Stomach (tissue), 9 donors: ENCODE data around the gene TNPO2. TPM values are rescaled to one million over a fixed set of nuclear protein-coding genes. Genes with fewer than 3 reads are reported as not detected.

Experiments used
- DNase-seq, 2 donors: peaks; one replicate each; pipeline versions ENCODE4 v3.0.0 to v3.0.0-alpha.2; 2013 to 2019
- H3K27ac ChIP-seq, 5 donors: fragments of 200-600 bp in 4 of 5; sonication (generic) in 4 of 5; one replicate each; pipeline ENCODE4 v1.5.1; 2013 to 2019; ENCODE audit warnings: mild to moderate bottlenecking in 1 of 5, moderate library complexity in 1 of 5
- H3K27me3 ChIP-seq, 3 donors: fragments of 200-600 bp; sonication (generic); one replicate each; pipeline ENCODE4 v1.5.1; 2017 to 2019; ENCODE audit warnings: mixed run types in 1 of 3
- H3K36me3 ChIP-seq, 4 donors: fragments of 200-600 bp; sonication (generic); 1 replicate in 3 of 4; 2 replicates in 1 of 4; pipeline ENCODE4 v1.5.1; 2016 to 2019
- H3K4me1 ChIP-seq, 4 donors: fragments of 200-600 bp; sonication (generic); one replicate each; pipeline ENCODE4 v1.5.1; 2016 to 2019
- H3K4me3 ChIP-seq, 4 donors: fragments of 200-600 bp; sonication (generic) in 3 of 4; one replicate each; pipeline ENCODE4 v1.5.1; 2016 to 2019; ENCODE audit warnings: mild to moderate bottlenecking in 1 of 4
- H3K9me3 ChIP-seq, 4 donors: fragments of 200-600 bp; sonication (generic); one replicate each; pipeline ENCODE4 v1.5.1; 2016 to 2019
- EP300 ChIP-seq: sonication (generic); formaldehyde crosslinking; IDR thresholded peaks from one replicate; pipeline ENCODE4 v1.6.1; 2017; ENCODE audit warnings: antibody characterized with exemption
- POLR2A ChIP-seq, 4 donors: fragments of 450-650 bp; IDR thresholded peaks; one replicate each; pipeline ENCODE4 v1.6.1; 2016; ENCODE audit warnings: antibody characterized with exemption in 4 of 4, control low read depth in 2 of 4, mild to moderate bottlenecking in 1 of 4, moderate library complexity in 1 of 4
- POLR2AphosphoS5 ChIP-seq, 3 donors: sonication (generic); formaldehyde crosslinking; IDR thresholded peaks; one replicate each; pipeline ENCODE4 v1.6.1; 2016; ENCODE audit warnings: antibody characterized with exemption in 3 of 3
- WGBS, 5 donors: extraction: QIAGEN DNeasy Blood & Tissue Kit in 3 of 5; methylation state at CpG; one replicate each; pipeline versions ENCODE4 v1.1.5 to v1.1.7; 2013 to 2018; 5-methylcytosine and 5-hydroxymethylcytosine counted together
- intact Hi-C: fragments of 100-400 bp; cut with DNase I; formaldehyde crosslinking; loops from one replicate; pipeline ENCODE4 v1.15.1; 2023; ENCODE audit warnings: low total_unique reads
- polyA plus RNA-seq, 3 donors: library from polyadenylated mRNA; stranded (reverse); fragments of 200-250 nt; gene quantifications; one replicate each; pipeline ENCODE4 v1.2.3, GENCODE V29; 2013
- total RNA-seq, 5 donors: library from RNA; depleted of rRNA; stranded (reverse); fragments of >200 nt; gene quantifications; one replicate each; pipeline versions ENCODE4 v1.1.0 to v1.2.3, GENCODE V29; 2014 to 2016
- TF ChIP-seq, protein P1 (sequence below), 7 experiments: fragments of 450-650 bp in 4 of 7; fragments of 200-600 bp in 3 of 7; sonication (generic) in 3 of 7; IDR thresholded peaks; one replicate each; pipeline ENCODE4 v1.5.1; 2016 to 2019; ENCODE audit warnings: antibody characterized with exemption in 7 of 7, control low read depth in 2 of 7, mild to moderate bottlenecking in 1 of 7
- donor health status: healthy with polysubstance abuse.
- donor health status: Bipolar disorder and iron deficiency.
- donor health status: healthy.

TNPO2 gene
- total and polyA plus RNA-seq, 8 donors = 13.7 to 143 (median 21.4) TPM

DNA sequence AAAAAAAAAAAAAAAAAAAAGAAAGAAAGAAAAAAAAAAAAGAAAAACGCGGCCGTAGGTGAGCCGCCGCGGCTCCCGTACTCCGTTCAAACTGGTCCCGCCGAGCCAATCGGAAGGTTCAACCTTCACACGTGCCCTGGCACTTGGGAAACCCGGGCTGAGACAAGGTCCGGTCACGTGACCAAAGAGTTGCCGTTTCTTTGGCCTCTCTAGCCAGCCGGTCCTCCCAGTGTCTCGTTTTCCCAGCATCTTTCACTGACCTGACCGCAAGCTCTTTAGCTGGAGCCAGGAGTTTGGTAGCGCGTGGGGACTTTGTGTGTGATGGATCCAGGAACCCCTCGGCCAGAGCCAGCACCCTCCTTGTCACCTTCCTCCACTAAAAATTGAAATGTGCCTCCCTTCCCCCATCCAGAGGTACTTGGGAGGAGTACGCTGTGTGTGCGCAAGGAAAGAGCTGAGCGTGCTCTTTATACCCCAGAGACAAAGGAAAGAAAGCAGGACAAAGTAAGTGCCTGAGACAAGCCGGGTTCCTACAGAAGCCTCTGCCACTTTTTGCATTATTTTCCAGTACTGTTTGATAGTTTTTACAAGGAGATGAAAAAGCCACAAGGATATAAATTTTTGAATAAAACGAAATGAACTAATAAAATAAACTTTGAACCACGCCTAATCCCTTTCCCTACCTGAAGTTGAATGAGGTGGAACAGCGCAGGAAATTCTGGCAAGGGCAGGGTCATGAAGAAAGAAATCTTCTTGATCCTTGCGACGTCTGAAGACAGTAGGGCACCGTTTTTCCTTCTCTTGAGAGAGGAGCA lies 959 bp downstream of the TNPO2 start:
- Histone ChIP-seq H3K4me3 (peak overlapping the region; percentile 77 to 97 (median 84)), H3K4me1 (peaks cover 22 to 60% (median 46%) of the 10 kb centered on the region in 4 donors), H3K9me3 (no peaks in the 10 kb centered on the region), H3K27ac (peak overlapping the region; percentile 92 to 97 (median 95)), H3K36me3 (peaks cover 10 to 20% (median 19%) of the 10 kb centered on the region in 4 donors), H3K27me3 (no peaks in the 10 kb centered on the region)
- DNase-seq = peak; percentile 97 to 99
- peak; percentile 67 to 90 (median 76) for TF ChIP-seq POLR2AphosphoS5 (IDR thresholded peaks at IDR 0.05)
- TF ChIP-seq EP300 = no peak
- WGBS, 5 donors = 0 to 1% (median 1%) methylated on average over 24 to 32 of the region's 32 CpGs
- intact Hi-C loops = no loop called here

DNA sequence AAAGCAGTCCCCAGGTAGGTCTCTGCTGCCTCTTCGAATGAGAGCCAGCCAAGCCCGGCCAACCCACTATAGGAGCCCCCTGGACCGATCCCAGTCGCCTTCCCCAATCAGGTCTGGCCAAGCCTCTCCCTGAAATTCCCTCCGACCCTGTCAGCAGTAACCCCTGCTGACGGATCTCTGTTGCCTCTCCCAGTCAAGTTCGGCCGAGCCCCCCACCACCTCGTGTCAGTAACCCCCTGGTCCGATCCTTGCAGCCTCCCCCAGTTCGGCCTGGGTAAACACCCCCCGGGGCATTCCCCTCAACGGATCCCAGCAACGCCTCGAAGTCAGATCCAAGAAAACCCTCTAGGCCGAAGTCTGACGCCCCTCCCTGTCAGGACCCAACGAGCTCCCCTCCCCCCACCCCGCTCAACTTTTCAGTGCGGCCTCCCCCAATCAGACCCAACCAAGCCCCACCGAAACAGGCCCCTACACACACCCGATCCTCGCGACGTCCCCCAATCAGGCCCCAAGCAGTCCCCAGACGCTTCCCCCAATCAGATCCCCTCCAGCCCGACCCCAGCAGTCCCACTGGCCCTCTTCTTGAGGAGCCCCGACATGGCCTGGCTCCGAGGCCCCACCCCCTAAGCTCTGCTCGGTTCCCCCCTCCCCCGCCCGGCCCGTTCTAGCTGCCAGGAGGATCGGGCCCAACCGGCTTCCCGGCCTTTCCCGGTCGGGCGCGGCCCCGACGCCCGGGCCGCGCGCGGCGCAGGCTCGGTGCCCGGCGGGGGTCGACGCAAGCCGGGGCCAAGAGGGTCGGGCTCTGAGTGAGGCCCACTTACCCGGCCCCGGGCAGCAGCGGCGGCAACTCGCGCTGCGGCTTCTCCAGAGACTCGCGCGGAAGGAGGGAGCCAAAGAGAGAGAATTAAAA lies 1.8 kb downstream of the TNPO2 start:
- peak; percentile 69 to 93 for DNase-seq
- Histone ChIP-seq H3K27me3 (no peaks in the 10 kb centered on the region), H3K9me3 (no peaks in the 10 kb centered on the region), H3K4me1 (peaks cover 22 to 68% (median 50%) of the 10 kb centered on the region in 4 donors), H3K36me3 (peaks cover 10 to 25% (median 24%) of the 10 kb centered on the region in 4 donors), H3K4me3 (peak overlapping the region; percentile 77 to 97 (median 84)), H3K27ac (peak overlapping the region; percentile 92 to 97 (median 95))
- intact Hi-C loops = no loop called here
- 0 to 1% (median 0%) methylated on average over 44 to 65 of the region's 65 CpGs for WGBS, 5 donors
- no peak for TF ChIP-seq POLR2A (IDR thresholded peaks at IDR 0.05)
- TF ChIP-seq, protein P1, sequence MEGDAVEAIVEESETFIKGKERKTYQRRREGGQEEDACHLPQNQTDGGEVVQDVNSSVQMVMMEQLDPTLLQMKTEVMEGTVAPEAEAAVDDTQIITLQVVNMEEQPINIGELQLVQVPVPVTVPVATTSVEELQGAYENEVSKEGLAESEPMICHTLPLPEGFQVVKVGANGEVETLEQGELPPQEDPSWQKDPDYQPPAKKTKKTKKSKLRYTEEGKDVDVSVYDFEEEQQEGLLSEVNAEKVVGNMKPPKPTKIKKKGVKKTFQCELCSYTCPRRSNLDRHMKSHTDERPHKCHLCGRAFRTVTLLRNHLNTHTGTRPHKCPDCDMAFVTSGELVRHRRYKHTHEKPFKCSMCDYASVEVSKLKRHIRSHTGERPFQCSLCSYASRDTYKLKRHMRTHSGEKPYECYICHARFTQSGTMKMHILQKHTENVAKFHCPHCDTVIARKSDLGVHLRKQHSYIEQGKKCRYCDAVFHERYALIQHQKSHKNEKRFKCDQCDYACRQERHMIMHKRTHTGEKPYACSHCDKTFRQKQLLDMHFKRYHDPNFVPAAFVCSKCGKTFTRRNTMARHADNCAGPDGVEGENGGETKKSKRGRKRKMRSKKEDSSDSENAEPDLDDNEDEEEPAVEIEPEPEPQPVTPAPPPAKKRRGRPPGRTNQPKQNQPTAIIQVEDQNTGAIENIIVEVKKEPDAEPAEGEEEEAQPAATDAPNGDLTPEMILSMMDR (IDR thresholded peaks at IDR 0.05) = no peak
- TF ChIP-seq POLR2AphosphoS5 (IDR thresholded peaks at IDR 0.05) = no peak
- TF ChIP-seq EP300 = no peak

DNA sequence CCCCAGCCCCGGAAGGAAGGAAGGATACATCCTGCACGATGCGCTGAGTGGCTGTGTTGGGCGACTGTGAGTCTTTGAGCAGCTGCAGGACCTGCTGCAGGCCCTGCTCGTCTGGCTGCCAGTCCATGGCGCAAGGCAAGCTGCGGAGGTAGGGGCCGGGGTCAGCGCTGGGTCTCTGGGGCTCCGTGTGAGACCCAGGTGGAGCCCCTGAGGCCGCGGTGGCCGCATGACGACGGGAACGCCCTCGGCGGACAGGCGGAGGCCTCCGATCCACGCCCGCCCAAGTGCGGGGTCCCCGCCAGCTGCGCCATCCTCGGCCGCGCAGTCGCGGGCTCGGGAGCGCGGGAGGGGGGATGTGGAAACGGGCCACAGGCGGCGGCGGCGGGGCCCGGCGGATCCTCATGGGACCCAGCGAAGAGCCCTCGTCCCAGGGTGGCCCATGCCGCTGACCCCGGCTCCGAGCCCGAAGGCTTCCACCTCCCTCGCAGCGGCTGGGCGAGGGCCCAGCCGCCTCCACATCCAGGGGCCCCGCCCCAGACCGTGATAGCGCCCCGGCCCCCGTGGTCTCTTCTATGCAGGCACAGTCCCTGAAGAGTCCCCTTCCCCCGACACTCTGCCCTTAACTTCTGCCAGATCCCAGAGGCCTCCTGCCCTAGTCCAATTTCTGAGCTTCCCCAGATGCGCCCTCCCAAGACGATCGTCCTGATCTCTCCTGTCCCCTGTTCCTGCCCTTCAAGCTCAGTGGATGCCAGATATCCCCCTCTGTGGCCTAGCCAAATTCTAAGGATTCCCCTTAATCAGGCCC lies 2.7 kb downstream of the TNPO2 start:
- peaks cover 22 to 74% (median 53%) of the 10 kb centered on the region in 4 donors for H3K4me1 ChIP-seq
- peak overlapping the region; percentile 77 to 97 (median 84) for H3K4me3 ChIP-seq
- H3K36me3 ChIP-seq = peaks cover 16 to 34% (median 33%) of the 10 kb centered on the region in 4 donors
- H3K27ac ChIP-seq = peak overlapping the region; percentile 92 to 97 (median 95)
- H3K27me3 ChIP-seq = no peaks in the 10 kb centered on the region
- no peaks in the 10 kb centered on the region for H3K9me3 ChIP-seq
- WGBS, 5 donors = 3 to 10% (median 4%) methylated on average over 14 to 59 of the region's 59 CpGs
- peak in 1 of 2 donors; percentile 62 for DNase-seq
- intact Hi-C loops = no loop called here
- no peak for TF ChIP-seq POLR2AphosphoS5 (IDR thresholded peaks at IDR 0.05)
- TF ChIP-seq, protein P1 (IDR thresholded peaks at IDR 0.05) = no peak
- TF ChIP-seq POLR2A (IDR thresholded peaks at IDR 0.05) = no peak
- no peak for TF ChIP-seq EP300

DNA sequence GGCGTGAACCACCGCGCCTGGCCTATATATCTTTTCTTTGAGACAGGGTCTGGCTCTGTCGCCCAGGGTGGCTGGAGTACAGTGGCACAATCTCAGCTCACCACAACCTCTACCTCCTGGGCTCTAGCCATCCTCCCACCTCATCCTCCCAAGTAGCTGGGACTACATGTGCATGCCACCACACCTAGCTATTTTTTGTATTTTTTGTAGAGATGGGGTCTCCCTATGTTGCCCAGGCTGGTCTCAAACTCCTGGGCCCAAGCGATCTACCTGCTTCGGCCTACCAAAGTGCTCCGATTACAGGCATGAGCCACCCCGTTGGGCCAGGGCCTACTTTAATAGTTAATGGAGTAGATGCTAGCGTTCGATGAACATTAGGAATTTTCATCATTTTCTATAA lies 3.4 kb downstream of the TNPO2 start:
- intact Hi-C loops = no loop called here
- H3K36me3 ChIP-seq = peaks cover 24 to 42% (median 40%) of the 10 kb centered on the region in 4 donors

More for the DNA sequence above, 3.4 kb downstream of the TNPO2 start:
- 82 to 91% (median 87%) methylated on average over 10 of the region's 10 CpGs for WGBS, 5 donors
- H3K4me1 ChIP-seq = peaks cover 22 to 74% (median 53%) of the 10 kb centered on the region in 4 donors
- peak overlapping the region in 4 of 5 donors; percentile 92 to 97 (median 94) for H3K27ac ChIP-seq
- no peak for TF ChIP-seq POLR2AphosphoS5 (IDR thresholded peaks at IDR 0.05)
- TF ChIP-seq, protein P1 (IDR thresholded peaks at IDR 0.05) = no peak
- no peak for TF ChIP-seq POLR2A (IDR thresholded peaks at IDR 0.05)
- no peak for TF ChIP-seq EP300
- DNase-seq = no peak
- H3K27me3 ChIP-seq = no peaks in the 10 kb centered on the region
- H3K4me3 ChIP-seq = peak overlapping the region; percentile 77 to 97 (median 84)
- H3K9me3 ChIP-seq = no peaks in the 10 kb centered on the region
